Measurements from ENCODE around the gene GREM2. TPM values are rescaled to one million over a fixed set of nuclear protein-coding genes. Genes with fewer than 3 reads are reported as not detected.

Gene GREM2
- total and polyA plus RNA-seq, 9 of the 15 experiments (the other 6 are each of a cell fraction or from before 2014, with no cell fraction given) = 0.01 to 0.07 (median 0.05) TPM; not detected in 5

GRCh38 chr1:240579511-240579910, 32.4 kb downstream of the GREM2 start:
- in situ Hi-C loops (cut with MboI) = no loop called here
- Histone ChIP-seq H3K9me3 (replicated peaks; ENCODE audit: control insufficient read depth, insufficient read depth, low read depth, low read length) (no peaks in the 10 kb centered on the region; the same call in 1 of the 2 replicates), H3K9ac (ENCODE audit: insufficient read depth in 1 of 2, low read depth in 2 of 2, low read length in 2 of 2) (no peak overlapping the region), H4K20me1 (replicated peaks; ENCODE audit: control insufficient read depth, insufficient read depth, low read length) (no peaks in the 10 kb centered on the region), H2AFZ (ENCODE audit: low read depth, low read length) (no peak overlapping the region), H3K4me3 (no peak overlapping the region), H3K79me2 (ENCODE audit: control insufficient read depth, insufficient read depth, low read length) (no peaks in the 10 kb centered on the region), H3K9me1 (ENCODE audit: control insufficient read depth, insufficient read depth, low read length) (no peaks in the 10 kb centered on the region), H3K27ac (ENCODE audit: extremely low read depth, low read depth, low read length) (no peak overlapping the region), H3K4me2 (ENCODE audit: insufficient read depth, low read length) (no peak overlapping the region), H3K27me3 (ENCODE audit: control insufficient read depth in 2 of 2, insufficient read depth in 2 of 2, low read length in 2 of 2) (no peaks in the 10 kb centered on the region), H3K36me3 (ENCODE audit: control insufficient read depth, insufficient read depth, low read length) (no peaks in the 10 kb centered on the region), H3K4me1 (replicated peaks in 1 of 2; ENCODE audit: control insufficient read depth in 2 of 2, insufficient read depth in 2 of 2, low read length in 2 of 2) (no peaks in the 10 kb centered on the region)
- ChIA-PET POLR2A (no interaction called here), CTCF (ENCODE audit: low intra/inter-chr PET ratio) (no interaction called here)
- ATAC-seq (no peak), FAIRE-seq (no peak), DNase-seq (ENCODE audit: extremely low read depth in 1 of 4, low spot score in 3 of 4) (no peak)
- WGBS (ENCODE audit: insufficient coverage, low coverage, missing lambda C conversion rate) = 3% methylated on average over 4 of the region's 4 CpGs
- intact Hi-C loops (cut with micrococcal nuclease) = no loop called here
- no TSS peak for BruUV-seq (replicated peaks)
- TF ChIP-seq SIN3A (IDR thresholded peaks at IDR 0.05; ENCODE audit: borderline replicate concordance in 2 of 2, control insufficient read depth in 1 of 2, low read depth in 2 of 2, low read length in 2 of 2) (no peak), PHTF2 (CRISPR knock-in tag; IDR thresholded peaks at IDR 0.05) (no peak), HNRNPLL (IDR thresholded peaks at IDR 0.05; ENCODE audit: low read depth, low read length, poor library complexity, severe bottlenecking) (no peak), ZHX1 (conservative IDR thresholded peaks at IDR 0.05; ENCODE audit: low read length) (no peak), TAF9B (IDR thresholded peaks at IDR 0.05; ENCODE audit: partially characterized antibody) (no peak), ZBTB40 (IDR thresholded peaks at IDR 0.05) (no peak), ZBTB40 (CRISPR knock-in tag; IDR thresholded peaks at IDR 0.05) (no peak), TFE3 (CRISPR knock-in tag; IDR thresholded peaks at IDR 0.05) (no peak), MYNN (IDR thresholded peaks at IDR 0.05) (no peak), MYNN (CRISPR knock-in tag; IDR thresholded peaks at IDR 0.05) (no peak)

All from K562 (cell line).